HepG2 (cell line): Measurements from ENCODE around the gene PAK2. TPM values are rescaled to one million over a fixed set of nuclear protein-coding genes. Genes with fewer than 3 reads are reported as not detected.
A peak's percentile ranks its signal among the peaks of the same experiment; 100 is the strongest.

Source experiments
- HOXA7 ChIP-seq: sonication (generic); formaldehyde crosslinking; IDR thresholded peaks from 2 replicates; pipeline ENCODE4 v1.8.1; 2022; ENCODE audit warnings: mild to moderate bottlenecking, missing genetic modification reagents, moderate library complexity
- KLF9 ChIP-seq: IDR thresholded peaks from 2 replicates; pipeline ENCODE4 v1.6.1; 2016; ENCODE audit warnings: low read depth
- RELA ChIP-seq: sonication (generic); formaldehyde crosslinking; IDR thresholded peaks from 2 replicates; pipeline ENCODE4 v1.4.0; 2020; ENCODE audit warnings: missing genetic modification reagents
- SP2 ChIP-seq: sonication (generic); formaldehyde crosslinking; IDR thresholded peaks from 2 replicates; pipeline ENCODE4 v1.5.1; 2020; ENCODE audit warnings: mild to moderate bottlenecking, missing genetic modification reagents
- ZC3H4 ChIP-seq: sonication (generic); formaldehyde crosslinking; IDR thresholded peaks from 2 replicates; pipeline ENCODE4 v1.4.0; 2020; ENCODE audit warnings: missing genetic modification reagents, borderline replicate concordance
- ZNF205 ChIP-seq: IDR thresholded peaks from 2 replicates; pipeline ENCODE4 v1.6.1; 2018; ENCODE audit warnings: missing biosample characterization, missing genetic modification reagents
- ZNF367 ChIP-seq: sonication (generic); formaldehyde crosslinking; IDR thresholded peaks from 2 replicates; pipeline ENCODE4 v1.4.0; 2020; ENCODE audit warnings: missing genetic modification reagents, borderline replicate concordance
- ZNF460 ChIP-seq: sonication (generic); formaldehyde crosslinking; IDR thresholded peaks from 2 replicates; pipeline ENCODE4 v1.5.1; 2020; ENCODE audit warnings: missing genetic modification reagents, mild to moderate bottlenecking, borderline replicate concordance
- ZNF530 ChIP-seq: sonication (generic); formaldehyde crosslinking; IDR thresholded peaks from 2 replicates; pipeline ENCODE4 v1.5.0; 2020; ENCODE audit warnings: low read depth, mild to moderate bottlenecking, missing genetic modification reagents
- ZNF562 ChIP-seq: sonication (generic); formaldehyde crosslinking; IDR thresholded peaks from 2 replicates; pipeline ENCODE4 v1.8.0; 2022; ENCODE audit warnings: missing genetic modification reagents, borderline replicate concordance
- ZNF629 ChIP-seq: sonication (generic); formaldehyde crosslinking; conservative IDR thresholded peaks from 2 replicates; pipeline ENCODE4 v1.5.0; 2020; ENCODE audit warnings: missing genetic modification reagents
- ZNF7 ChIP-seq: IDR thresholded peaks from 2 replicates; pipeline ENCODE4 v1.6.1; 2016; ENCODE audit warnings: missing biosample characterization, missing genetic modification reagents
- ZNF776 ChIP-seq: sonication (generic); formaldehyde crosslinking; IDR thresholded peaks from 2 replicates; pipeline ENCODE4 v1.4.0; 2020; ENCODE audit warnings: mild to moderate bottlenecking, missing genetic modification reagents
- ZNF781 ChIP-seq: sonication (generic); formaldehyde crosslinking; IDR thresholded peaks from 2 replicates; pipeline ENCODE4 v1.5.1; 2020; ENCODE audit warnings: borderline replicate concordance, mild to moderate bottlenecking, missing genetic modification reagents; ENCODE audit errors: not compliant biosample characterization
- polyA plus RNA-seq, 8 experiments: library from polyadenylated mRNA; depleted of rRNA in 3 of 8; stranded (reverse) in 7 of 8; unstranded in 1 of 8; fragments of >200 nt; fragmentation: Illumina TruSeq in 4 of 8; extraction: Trizol in 4 of 8; gene quantifications; 2 replicates each; pipeline versions ENCODE4 v1.2.1 to v1.2.3, GENCODE V29; 2011 to 2016; ENCODE audit warnings: low read depth in 4 of 8, missing spikeins in 1 of 8, mixed read lengths in 1 of 8; ENCODE audit not compliant: insufficient read depth in 1 of 8
- total RNA-seq, 5 experiments: library from RNA; depleted of rRNA; stranded (reverse); fragments of >200 nt; fragmentation: Illumina TruSeq; extraction: Trizol; gene quantifications; 2 replicates each; pipeline ENCODE4 v1.2.3, GENCODE V29; 2016; ENCODE audit warnings: low read depth in 1 of 5
- TF ChIP-seq, protein P1 (sequence below): sonication (generic); formaldehyde crosslinking; IDR thresholded peaks from 2 replicates; pipeline ENCODE4 v1.4.0; 2020; ENCODE audit warnings: missing genetic modification reagents
- TF ChIP-seq, protein P2 (sequence below): sonication (generic); formaldehyde crosslinking; IDR thresholded peaks from 2 replicates; pipeline ENCODE4 v1.4.0; 2020; ENCODE audit warnings: missing genetic modification reagents, mild to moderate bottlenecking, borderline replicate concordance
- TF ChIP-seq, protein P3 (sequence below): sonication (generic); formaldehyde crosslinking; IDR thresholded peaks from 2 replicates; pipeline ENCODE4 v1.5.0; 2020; ENCODE audit warnings: missing genetic modification reagents, mild to moderate bottlenecking, borderline replicate concordance
- TF ChIP-seq, protein P4 (sequence below): sonication (generic); formaldehyde crosslinking; IDR thresholded peaks from 2 replicates; pipeline ENCODE4 v1.9.0; 2021; ENCODE audit warnings: missing genetic modification reagents, mild to moderate bottlenecking, borderline replicate concordance
- TF ChIP-seq, protein P5 (sequence below): sonication (generic); formaldehyde crosslinking; IDR thresholded peaks from 2 replicates; pipeline ENCODE4 v1.4.0; 2020; ENCODE audit warnings: mild to moderate bottlenecking, low read depth, missing genetic modification reagents
- TF ChIP-seq, protein P6 (sequence below): sonication (generic); formaldehyde crosslinking; IDR thresholded peaks from 2 replicates; pipeline ENCODE4 v1.8.1; 2023; ENCODE audit warnings: mild to moderate bottlenecking, missing genetic modification reagents

PAK2 gene
- total and polyA plus RNA-seq, 2 of the 13 experiments (the other 11 are each of a cell fraction or from before 2014, with no cell fraction given), result 23.0 to 24.7 TPM

DNA sequence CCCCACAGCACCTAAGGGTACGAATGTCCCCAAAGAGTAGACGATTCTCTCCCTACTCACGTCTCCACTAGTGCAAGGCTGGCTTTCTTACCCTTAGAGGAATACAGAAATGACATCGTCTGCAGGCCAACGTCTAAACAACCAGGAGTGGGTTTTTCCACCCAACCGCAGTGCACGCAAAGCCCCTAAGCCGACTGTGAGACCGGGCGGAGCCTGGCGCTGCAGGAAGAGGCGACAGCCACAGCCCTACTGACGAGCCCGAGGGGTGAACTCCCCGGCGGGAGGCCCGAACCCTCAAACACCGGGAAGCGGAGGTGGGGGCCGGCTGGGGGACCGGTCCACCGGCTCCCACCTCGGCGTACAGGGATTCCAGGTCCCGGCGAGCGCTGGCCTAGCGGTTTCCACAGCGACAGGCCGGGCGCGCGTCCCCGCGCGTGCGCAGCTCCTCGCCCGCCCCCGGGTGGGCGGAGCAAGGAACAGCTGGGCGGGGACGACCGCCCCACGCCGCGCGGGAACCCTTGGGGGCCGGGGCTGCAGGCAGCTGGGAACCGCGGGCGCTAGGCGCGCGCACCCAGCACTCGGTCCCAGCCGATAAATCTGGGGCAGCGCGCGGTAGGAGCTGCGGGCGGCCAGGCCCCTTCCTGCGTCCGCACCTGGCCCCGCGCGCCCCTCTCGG lies 27.7 kb upstream of the PAK2 start, which contains the start of the genes CEP19 and PIGX (continued):
- TF ChIP-seq, protein P1, sequence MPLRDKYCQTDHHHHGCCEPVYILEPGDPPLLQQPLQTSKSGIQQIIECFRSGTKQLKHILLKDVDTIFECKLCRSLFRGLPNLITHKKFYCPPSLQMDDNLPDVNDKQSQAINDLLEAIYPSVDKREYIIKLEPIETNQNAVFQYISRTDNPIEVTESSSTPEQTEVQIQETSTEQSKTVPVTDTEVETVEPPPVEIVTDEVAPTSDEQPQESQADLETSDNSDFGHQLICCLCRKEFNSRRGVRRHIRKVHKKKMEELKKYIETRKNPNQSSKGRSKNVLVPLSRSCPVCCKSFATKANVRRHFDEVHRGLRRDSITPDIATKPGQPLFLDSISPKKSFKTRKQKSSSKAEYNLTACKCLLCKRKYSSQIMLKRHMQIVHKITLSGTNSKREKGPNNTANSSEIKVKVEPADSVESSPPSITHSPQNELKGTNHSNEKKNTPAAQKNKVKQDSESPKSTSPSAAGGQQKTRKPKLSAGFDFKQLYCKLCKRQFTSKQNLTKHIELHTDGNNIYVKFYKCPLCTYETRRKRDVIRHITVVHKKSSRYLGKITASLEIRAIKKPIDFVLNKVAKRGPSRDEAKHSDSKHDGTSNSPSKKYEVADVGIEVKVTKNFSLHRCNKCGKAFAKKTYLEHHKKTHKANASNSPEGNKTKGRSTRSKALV (CRISPR knock-in tag), result peak; percentile 39; the same call in 1 of the 2 replicates
- TF ChIP-seq ZNF562, result no peak
- TF ChIP-seq, protein P2, sequence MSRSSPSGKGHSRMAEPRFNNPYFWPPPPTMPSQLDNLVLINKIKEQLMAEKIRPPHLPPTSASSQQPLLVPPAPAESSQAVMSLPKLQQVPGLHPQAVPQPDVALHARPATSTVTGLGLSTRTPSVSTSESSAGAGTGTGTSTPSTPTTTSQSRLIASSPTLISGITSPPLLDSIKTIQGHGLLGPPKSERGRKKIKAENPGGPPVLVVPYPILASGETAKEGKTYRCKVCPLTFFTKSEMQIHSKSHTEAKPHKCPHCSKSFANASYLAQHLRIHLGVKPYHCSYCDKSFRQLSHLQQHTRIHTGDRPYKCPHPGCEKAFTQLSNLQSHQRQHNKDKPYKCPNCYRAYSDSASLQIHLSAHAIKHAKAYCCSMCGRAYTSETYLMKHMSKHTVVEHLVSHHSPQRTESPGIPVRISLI (CRISPR knock-in tag), result no peak
- TF ChIP-seq, protein P3, sequence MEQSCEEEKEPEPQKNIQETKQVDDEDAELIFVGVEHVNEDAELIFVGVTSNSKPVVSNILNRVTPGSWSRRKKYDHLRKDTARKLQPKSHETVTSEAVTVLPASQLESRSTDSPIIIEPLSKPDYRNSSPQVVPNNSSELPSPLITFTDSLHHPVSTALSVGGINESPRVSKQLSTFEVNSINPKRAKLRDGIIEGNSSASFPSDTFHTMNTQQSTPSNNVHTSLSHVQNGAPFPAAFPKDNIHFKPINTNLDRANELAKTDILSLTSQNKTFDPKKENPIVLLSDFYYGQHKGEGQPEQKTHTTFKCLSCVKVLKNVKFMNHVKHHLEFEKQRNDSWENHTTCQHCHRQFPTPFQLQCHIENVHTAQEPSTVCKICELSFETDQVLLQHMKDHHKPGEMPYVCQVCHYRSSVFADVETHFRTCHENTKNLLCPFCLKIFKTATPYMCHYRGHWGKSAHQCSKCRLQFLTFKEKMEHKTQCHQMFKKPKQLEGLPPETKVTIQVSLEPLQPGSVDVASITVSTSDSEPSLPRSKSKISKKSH (CRISPR knock-in tag), result no peak
- no peak for TF ChIP-seq HOXA7 (CRISPR knock-in tag)
- TF ChIP-seq, protein P4, sequence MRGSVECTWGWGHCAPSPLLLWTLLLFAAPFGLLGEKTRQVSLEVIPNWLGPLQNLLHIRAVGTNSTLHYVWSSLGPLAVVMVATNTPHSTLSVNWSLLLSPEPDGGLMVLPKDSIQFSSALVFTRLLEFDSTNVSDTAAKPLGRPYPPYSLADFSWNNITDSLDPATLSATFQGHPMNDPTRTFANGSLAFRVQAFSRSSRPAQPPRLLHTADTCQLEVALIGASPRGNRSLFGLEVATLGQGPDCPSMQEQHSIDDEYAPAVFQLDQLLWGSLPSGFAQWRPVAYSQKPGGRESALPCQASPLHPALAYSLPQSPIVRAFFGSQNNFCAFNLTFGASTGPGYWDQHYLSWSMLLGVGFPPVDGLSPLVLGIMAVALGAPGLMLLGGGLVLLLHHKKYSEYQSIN (CRISPR knock-in tag), result no peak
- no peak for TF ChIP-seq SP2 (CRISPR knock-in tag)
- no peak for TF ChIP-seq RELA (CRISPR knock-in tag)
- TF ChIP-seq ZNF7 (CRISPR knock-in tag), result no peak
- no peak for TF ChIP-seq ZNF530
- TF ChIP-seq, protein P5, sequence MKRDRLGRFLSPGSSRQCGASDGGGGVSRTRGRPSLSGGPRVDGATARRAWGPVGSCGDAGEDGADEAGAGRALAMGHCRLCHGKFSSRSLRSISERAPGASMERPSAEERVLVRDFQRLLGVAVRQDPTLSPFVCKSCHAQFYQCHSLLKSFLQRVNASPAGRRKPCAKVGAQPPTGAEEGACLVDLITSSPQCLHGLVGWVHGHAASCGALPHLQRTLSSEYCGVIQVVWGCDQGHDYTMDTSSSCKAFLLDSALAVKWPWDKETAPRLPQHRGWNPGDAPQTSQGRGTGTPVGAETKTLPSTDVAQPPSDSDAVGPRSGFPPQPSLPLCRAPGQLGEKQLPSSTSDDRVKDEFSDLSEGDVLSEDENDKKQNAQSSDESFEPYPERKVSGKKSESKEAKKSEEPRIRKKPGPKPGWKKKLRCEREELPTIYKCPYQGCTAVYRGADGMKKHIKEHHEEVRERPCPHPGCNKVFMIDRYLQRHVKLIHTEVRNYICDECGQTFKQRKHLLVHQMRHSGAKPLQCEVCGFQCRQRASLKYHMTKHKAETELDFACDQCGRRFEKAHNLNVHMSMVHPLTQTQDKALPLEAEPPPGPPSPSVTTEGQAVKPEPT (CRISPR knock-in tag), result no peak
- TF ChIP-seq ZNF629 (CRISPR knock-in tag), result no peak
- TF ChIP-seq ZNF367 (CRISPR knock-in tag), result no peak
- TF ChIP-seq ZC3H4, result no peak
- TF ChIP-seq ZNF776 (CRISPR knock-in tag), result no peak
- TF ChIP-seq ZNF460, result no peak
- TF ChIP-seq, protein P6, sequence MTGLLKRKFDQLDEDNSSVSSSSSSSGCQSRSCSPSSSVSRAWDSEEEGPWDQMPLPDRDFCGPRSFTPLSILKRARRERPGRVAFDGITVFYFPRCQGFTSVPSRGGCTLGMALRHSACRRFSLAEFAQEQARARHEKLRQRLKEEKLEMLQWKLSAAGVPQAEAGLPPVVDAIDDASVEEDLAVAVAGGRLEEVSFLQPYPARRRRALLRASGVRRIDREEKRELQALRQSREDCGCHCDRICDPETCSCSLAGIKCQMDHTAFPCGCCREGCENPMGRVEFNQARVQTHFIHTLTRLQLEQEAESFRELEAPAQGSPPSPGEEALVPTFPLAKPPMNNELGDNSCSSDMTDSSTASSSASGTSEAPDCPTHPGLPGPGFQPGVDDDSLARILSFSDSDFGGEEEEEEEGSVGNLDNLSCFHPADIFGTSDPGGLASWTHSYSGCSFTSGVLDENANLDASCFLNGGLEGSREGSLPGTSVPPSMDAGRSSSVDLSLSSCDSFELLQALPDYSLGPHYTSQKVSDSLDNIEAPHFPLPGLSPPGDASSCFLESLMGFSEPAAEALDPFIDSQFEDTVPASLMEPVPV (CRISPR knock-in tag), result no peak
- no peak for TF ChIP-seq KLF9
- TF ChIP-seq ZNF781 (CRISPR knock-in tag), result no peak
- TF ChIP-seq ZNF205 (CRISPR knock-in tag), result peak; percentile 38; the same call in 1 of the 2 replicates
